Aorta (tissue), 5 donors: ENCODE results near the gene TTC33. TPM values are rescaled to one million over a fixed set of nuclear protein-coding genes. Genes with fewer than 3 reads are reported as not detected.
A peak's percentile ranks its signal among the peaks of the same experiment; 100 is the strongest.
"Not testable (repeated sequence)": the region's sequence is repeated elsewhere in the genome, so short reads cannot be mapped to it uniquely, and the experiment has no call there.

Experiments
- ATAC-seq: fragments of 200-7000 bp; cut with Tn5 transposase; one replicate; pipeline ENCODE4 v1.9.1; 2022; ENCODE audit warnings: moderate library complexity; ENCODE audit not compliant: low FRiP score
- DNase-seq, 2 donors: peaks; one replicate each; pipeline ENCODE4 v3.0.0-alpha.2; 2020
- H3K27ac ChIP-seq, 2 donors: one replicate each; pipeline ENCODE4 v1.5.1; 2013; ENCODE audit warnings: low read length in 2 of 2, mild to moderate bottlenecking in 2 of 2, moderate library complexity in 2 of 2, control low read depth in 1 of 2, inconsistent platforms in 1 of 2, low read depth in 1 of 2
- H3K27me3 ChIP-seq, 2 donors: one replicate each; pipeline ENCODE4 v1.6.1; 2013; ENCODE audit warnings: control low read depth in 1 of 2, low read length in 1 of 2, mild to moderate bottlenecking in 1 of 2, moderate library complexity in 1 of 2; ENCODE audit not compliant: insufficient read depth in 2 of 2, control insufficient read depth in 1 of 2
- H3K36me3 ChIP-seq, 2 donors: one replicate each; pipeline ENCODE4 v1.6.1; 2013; ENCODE audit warnings: control low read depth in 1 of 2, low read length in 1 of 2, mild to moderate bottlenecking in 1 of 2; ENCODE audit not compliant: insufficient read depth in 2 of 2, control insufficient read depth in 1 of 2
- H3K4me1 ChIP-seq, 2 donors: one replicate each; pipeline ENCODE4 v1.6.1; 2013; ENCODE audit warnings: low read length in 2 of 2, control low read depth in 1 of 2, mild to moderate bottlenecking in 1 of 2, moderate library complexity in 1 of 2; ENCODE audit not compliant: insufficient read depth in 2 of 2, control insufficient read depth in 1 of 2
- H3K4me3 ChIP-seq, 2 donors: one replicate each; pipeline ENCODE4 v1.5.1; 2013; ENCODE audit warnings: low read length in 2 of 2, control low read depth in 1 of 2, mild to moderate bottlenecking in 1 of 2
- H3K9me3 ChIP-seq: one replicate; pipeline ENCODE4 v1.6.1; 2013; ENCODE audit warnings: mild to moderate bottlenecking, low read length; ENCODE audit not compliant: control insufficient read depth
- WGBS, 2 donors: extraction: QIAGEN DNeasy Blood & Tissue Kit; methylation state at CpG; one replicate each; pipeline ENCODE4 v1.1.7; 2013; 5-methylcytosine and 5-hydroxymethylcytosine counted together
- intact Hi-C, 2 donors: fragments of 100-400 bp; cut with DNase I; formaldehyde crosslinking; loops; one replicate each; pipeline versions ENCODE4 v1.14.2 to v1.15.0; 2022
- polyA plus RNA-seq, 2 donors: library from polyadenylated mRNA; stranded (reverse); fragments of 200-250 nt; gene quantifications; one replicate each; pipeline ENCODE4 v1.2.3, GENCODE V29; 2013
- total RNA-seq, 2 donors: library from RNA; stranded (reverse); fragmentation: NEBNext Ultra II Directional; extraction: Animal tissue kit (Norgen Biotek cat#: 25700); gene quantifications; one replicate each; pipeline ENCODE4 v1.2.1, GENCODE V29; 2021
- donor health status: healthy with polysubstance abuse.
- donor health status: Bipolar disorder and iron deficiency.
- donor health status: DM: no; HTN: no; CAD: no.
- donor health status: DM: no; HTN: no; CAD: no.
- donor health status: DM: yes; HTN: yes; CAD: no.

The TTC33 gene
- total and polyA plus RNA-seq, 4 donors, result 11.9 to 19.4 (median 15.8) TPM

- Histone ChIP-seq H3K9me3 (peaks cover 1% of the 10 kb centered on the region), H3K27me3 (no peaks in the 10 kb centered on the region), H3K27ac (no peak overlapping the region), H3K4me1 (peaks cover 0 to 2% of the 10 kb centered on the region in 2 donors), H3K4me3 (no peak overlapping the region), H3K36me3 (no peaks in the 10 kb centered on the region)
- DNase-seq, result no peak
- ATAC-seq, result no peak
- intact Hi-C loops, result loop anchor here in 1 of 2 donors (10.0 kb wide), 1 partner anchor 1154 kb away; no protein-coding TSS in a partner anchor
These were observed 17.3 kb downstream of the TTC33 start for GRCh38 chr5:40738502-40738901.

GRCh38 chr5:40736103-40736875 lies 19.5 kb downstream of the TTC33 start:
- intact Hi-C loops, result loop anchor here in 1 of 2 donors (10.0 kb wide), 1 partner anchor 1151 kb away; no protein-coding TSS in a partner anchor
- WGBS, 2 donors, result 2 to 6% methylated on average over 1 of the region's 1 CpG
- Histone ChIP-seq H3K36me3 (no peaks in the 10 kb centered on the region), H3K27ac (no peak overlapping the region), H3K9me3 (peaks cover 1% of the 10 kb centered on the region), H3K4me3 (no peak overlapping the region), H3K4me1 (peaks cover 0 to 2% of the 10 kb centered on the region in 2 donors), H3K27me3 (no peaks in the 10 kb centered on the region)
- DNase-seq (no peak), ATAC-seq (peak; percentile 74)

GRCh38 chr5:40735609-40736008 lies 20.2 kb downstream of the TTC33 start:
- Histone ChIP-seq H3K27ac (no peak overlapping the region), H3K9me3 (peaks cover 1% of the 10 kb centered on the region), H3K27me3 (no peaks in the 10 kb centered on the region), H3K4me1 (peaks cover 0 to 2% of the 10 kb centered on the region in 2 donors), H3K36me3 (no peaks in the 10 kb centered on the region), H3K4me3 (no peak overlapping the region)
- intact Hi-C loops, result loop anchor here in 1 of 2 donors (10.0 kb wide), 1 partner anchor 1151 kb away; no protein-coding TSS in a partner anchor
- ATAC-seq (no peak), DNase-seq (no peak)

- ATAC-seq, result no peak
- intact Hi-C loops, result loop anchor here in 1 of 2 donors (10.0 kb wide), 1 partner anchor 1150 kb away; no protein-coding TSS in a partner anchor
These were observed 20.8 kb downstream of the TTC33 start for GRCh38 chr5:40734986-40735385.

GRCh38 chr5:40733879-40734563 lies 21.7 kb downstream of the TTC33 start:
- Histone ChIP-seq H3K36me3 (no peaks in the 10 kb centered on the region), H3K4me3 (no peak overlapping the region), H3K4me1 (peaks cover 0 to 2% of the 10 kb centered on the region in 2 donors), H3K9me3 (no peaks in the 10 kb centered on the region), H3K27ac (no peak overlapping the region), H3K27me3 (no peaks in the 10 kb centered on the region)
- ATAC-seq (no peak), DNase-seq (no peak)
- intact Hi-C loops, result loop anchor here in 1 of 2 donors (10.0 kb wide), 1 partner anchor 1149 kb away; no protein-coding TSS in a partner anchor
- 49 to 56% methylated on average over 3 of the region's 3 CpGs for WGBS, 2 donors

More at GRCh38 chr5:40734986-40735385, 20.8 kb downstream of the TTC33 start:
- Histone ChIP-seq H3K36me3 (no peaks in the 10 kb centered on the region), H3K4me3 (no peak overlapping the region), H3K4me1 (peaks cover 0 to 2% of the 10 kb centered on the region in 2 donors), H3K9me3 (peaks cover 1% of the 10 kb centered on the region), H3K27ac (no peak overlapping the region), H3K27me3 (no peaks in the 10 kb centered on the region)
- 89 to 90% methylated on average over 2 of the region's 2 CpGs for WGBS, 2 donors
- no peak for DNase-seq

GRCh38 chr5:40733434-40733833 lies 22.3 kb downstream of the TTC33 start:
- no peak overlapping the region for H3K4me3 ChIP-seq
- ATAC-seq, result no peak
- no peaks in the 10 kb centered on the region for H3K27me3 ChIP-seq
- no peak for DNase-seq
- WGBS, 2 donors, result 87 to 91% methylated on average over 2 of the region's 2 CpGs
- peaks cover 0 to 2% of the 10 kb centered on the region in 2 donors for H3K4me1 ChIP-seq
- H3K36me3 ChIP-seq, result no peaks in the 10 kb centered on the region
- H3K9me3 ChIP-seq, result no peaks in the 10 kb centered on the region
- no peak overlapping the region for H3K27ac ChIP-seq
- intact Hi-C loops, result loop anchor here in 1 of 2 donors (10.0 kb wide), 1 partner anchor 1149 kb away; no protein-coding TSS in a partner anchor

- H3K36me3 ChIP-seq, DNase-seq, H3K9me3 ChIP-seq, H3K4me1 ChIP-seq, H3K4me3 ChIP-seq, intact Hi-C loops, ATAC-seq, H3K27me3 ChIP-seq, H3K27ac ChIP-seq: not testable (repeated sequence)
- WGBS, 2 donors, result 93 to 98% methylated on average over 20 to 37 of the region's 37 CpGs
These were observed 33.3 kb downstream of the TTC33 start for GRCh38 chr5:40722497-40722911.

GRCh38 chr5:40720069-40720468 lies 35.7 kb downstream of the TTC33 start:
- no peaks in the 10 kb centered on the region for H3K9me3 ChIP-seq
- no peaks in the 10 kb centered on the region for H3K4me1 ChIP-seq
- no peaks in the 10 kb centered on the region for H3K27me3 ChIP-seq
- ATAC-seq, result no peak
- no peak overlapping the region for H3K27ac ChIP-seq
- intact Hi-C loops, result no loop called here
- no peak overlapping the region for H3K4me3 ChIP-seq
- H3K36me3 ChIP-seq, result peaks cover 4 to 5% of the 10 kb centered on the region in 2 donors
- DNase-seq, result no peak
